Measurements from ENCODE around the gene PLA2G4D. TPM values are rescaled to one million over a fixed set of nuclear protein-coding genes. Genes with fewer than 3 reads are reported as not detected.

The PLA2G4D gene
- total and polyA plus RNA-seq, 4 donors = 0.12 to 0.31 (median 0.15) TPM; not detected in 1

DNA sequence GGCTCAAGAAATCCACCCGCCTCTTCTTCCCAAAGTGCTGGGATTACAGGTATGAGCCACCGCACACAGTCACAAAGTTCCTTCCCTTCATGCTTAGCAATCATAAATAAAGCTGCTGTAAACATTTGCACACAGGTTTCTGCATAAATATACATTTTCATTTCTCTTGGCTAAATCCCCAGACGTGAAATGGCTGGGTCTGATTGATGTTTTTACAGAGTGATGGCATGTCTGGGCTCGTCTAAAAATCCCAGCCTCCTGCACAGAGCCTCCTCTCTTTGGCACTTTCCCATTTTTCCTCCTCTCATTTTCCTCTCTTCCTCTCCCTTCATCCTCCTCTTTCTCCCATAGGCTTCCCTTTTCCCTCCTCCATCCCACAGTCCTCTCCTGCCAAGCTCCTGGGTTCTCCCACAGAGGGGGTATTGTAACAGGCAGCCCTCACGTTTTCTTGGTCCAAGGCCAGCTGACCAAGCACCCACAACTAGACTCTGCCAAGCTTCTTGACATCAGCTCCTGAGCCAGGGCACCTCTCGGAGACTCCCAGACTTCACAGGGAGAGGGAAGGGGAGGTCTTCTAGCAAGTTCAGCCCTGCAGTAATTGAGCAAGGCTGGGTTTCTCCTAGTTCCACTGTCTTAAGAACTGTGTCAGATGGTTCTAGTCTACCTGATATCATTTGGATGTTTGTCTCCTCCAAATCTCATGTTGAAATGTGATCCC, 63.0 kb downstream of the PLA2G4D start:
- H3K27me3 ChIP-seq (ENCODE audit: control insufficient read depth in 3 of 3, insufficient read depth in 3 of 3, low read length in 2 of 3) = no peaks in the 10 kb centered on the region
- peaks cover 0 to 7% (median 0%) of the 10 kb centered on the region in 4 donors for H3K9me3 ChIP-seq (ENCODE audit: control insufficient read depth in 4 of 4, insufficient read depth in 3 of 4, low read length in 3 of 4)
- H3K4me1 ChIP-seq (ENCODE audit: control insufficient read depth in 5 of 5, insufficient read depth in 5 of 5, low read length in 5 of 5) = peaks cover 0 to 4% (median 0%) of the 10 kb centered on the region in 5 donors
- TF ChIP-seq, protein P1, sequence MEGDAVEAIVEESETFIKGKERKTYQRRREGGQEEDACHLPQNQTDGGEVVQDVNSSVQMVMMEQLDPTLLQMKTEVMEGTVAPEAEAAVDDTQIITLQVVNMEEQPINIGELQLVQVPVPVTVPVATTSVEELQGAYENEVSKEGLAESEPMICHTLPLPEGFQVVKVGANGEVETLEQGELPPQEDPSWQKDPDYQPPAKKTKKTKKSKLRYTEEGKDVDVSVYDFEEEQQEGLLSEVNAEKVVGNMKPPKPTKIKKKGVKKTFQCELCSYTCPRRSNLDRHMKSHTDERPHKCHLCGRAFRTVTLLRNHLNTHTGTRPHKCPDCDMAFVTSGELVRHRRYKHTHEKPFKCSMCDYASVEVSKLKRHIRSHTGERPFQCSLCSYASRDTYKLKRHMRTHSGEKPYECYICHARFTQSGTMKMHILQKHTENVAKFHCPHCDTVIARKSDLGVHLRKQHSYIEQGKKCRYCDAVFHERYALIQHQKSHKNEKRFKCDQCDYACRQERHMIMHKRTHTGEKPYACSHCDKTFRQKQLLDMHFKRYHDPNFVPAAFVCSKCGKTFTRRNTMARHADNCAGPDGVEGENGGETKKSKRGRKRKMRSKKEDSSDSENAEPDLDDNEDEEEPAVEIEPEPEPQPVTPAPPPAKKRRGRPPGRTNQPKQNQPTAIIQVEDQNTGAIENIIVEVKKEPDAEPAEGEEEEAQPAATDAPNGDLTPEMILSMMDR (IDR thresholded peaks at IDR 0.05; ENCODE audit: control extremely low read depth, extremely low read depth) = no peak
- peak in 1 of 3 donors; percentile 6 for DNase-seq
- ATAC-seq (ENCODE audit: insufficient read depth, low FRiP score) = no peak
- H3K27ac ChIP-seq (ENCODE audit: low read depth in 1 of 2, low read length in 1 of 2) = no peak overlapping the region
- WGBS, 2 donors = 65 to 75% methylated on average over 6 of the region's 6 CpGs
- no peak overlapping the region for H3K9ac ChIP-seq (ENCODE audit: insufficient read depth in 1 of 2, low read length in 2 of 2)
- no peaks in the 10 kb centered on the region for H3K36me3 ChIP-seq (ENCODE audit: control insufficient read depth in 4 of 4, insufficient read depth in 4 of 4, low read length in 4 of 4)
- no peak overlapping the region for H3K4me3 ChIP-seq

GRCh38 chr15:42027521-42027920, 66.8 kb downstream of the PLA2G4D start:
- Histone ChIP-seq H3K9me3 (ENCODE audit: control insufficient read depth in 4 of 4, insufficient read depth in 3 of 4, low read length in 3 of 4) (peaks cover 0 to 7% (median 0%) of the 10 kb centered on the region in 4 donors), H3K4me1 (ENCODE audit: control insufficient read depth in 5 of 5, insufficient read depth in 5 of 5, low read length in 5 of 5) (peaks cover 0 to 3% (median 0%) of the 10 kb centered on the region in 5 donors), H3K9ac (ENCODE audit: insufficient read depth in 1 of 2, low read length in 2 of 2) (no peak overlapping the region), H3K27me3 (ENCODE audit: control insufficient read depth in 3 of 3, insufficient read depth in 3 of 3, low read length in 2 of 3) (no peaks in the 10 kb centered on the region), H3K27ac (ENCODE audit: low read depth in 1 of 2, low read length in 1 of 2) (no peak overlapping the region), H3K36me3 (ENCODE audit: control insufficient read depth in 4 of 4, insufficient read depth in 4 of 4, low read length in 4 of 4) (no peaks in the 10 kb centered on the region), H3K4me3 (no peak overlapping the region)
- no peak for ATAC-seq (ENCODE audit: insufficient read depth, low FRiP score)
- WGBS, 2 donors = 88 to 95% methylated on average over 7 of the region's 7 CpGs
- DNase-seq = no peak
- TF ChIP-seq, protein P1 (IDR thresholded peaks at IDR 0.05; ENCODE audit: control extremely low read depth, extremely low read depth) = no peak

- ATAC-seq (ENCODE audit: insufficient read depth, low FRiP score) (peak; percentile 69), DNase-seq (no peak)
- H3K27me3 ChIP-seq (ENCODE audit: control insufficient read depth in 3 of 3, insufficient read depth in 3 of 3, low read length in 2 of 3) = no peaks in the 10 kb centered on the region
- no peaks in the 10 kb centered on the region for H3K9me3 ChIP-seq (ENCODE audit: control insufficient read depth in 4 of 4, insufficient read depth in 3 of 4, low read length in 3 of 4)
- WGBS, 2 donors = 59 to 67% methylated on average over 4 of the region's 4 CpGs
- H3K4me1 ChIP-seq (ENCODE audit: control insufficient read depth in 5 of 5, insufficient read depth in 5 of 5, low read length in 5 of 5) = peaks cover 0 to 3% (median 0%) of the 10 kb centered on the region in 5 donors
- H3K9ac ChIP-seq (ENCODE audit: insufficient read depth in 1 of 2, low read length in 2 of 2) = no peak overlapping the region
- TF ChIP-seq, protein P1 (IDR thresholded peaks at IDR 0.05; ENCODE audit: control extremely low read depth, extremely low read depth) = no peak
- H3K27ac ChIP-seq (ENCODE audit: low read depth in 1 of 2, low read length in 1 of 2) = peak overlapping the region in 1 of 2 donors; percentile 72
- H3K36me3 ChIP-seq (ENCODE audit: control insufficient read depth in 4 of 4, insufficient read depth in 4 of 4, low read length in 4 of 4) = no peaks in the 10 kb centered on the region
- H3K4me3 ChIP-seq = no peak overlapping the region
Measured at GRCh38 chr15:42024303-42024702, 70.1 kb downstream of the PLA2G4D start.

Measured in lung (tissue), 12 donors.